ENCODE measurements around the gene TNFAIP2.
A peak's percentile ranks its signal among the peaks of the same experiment; 100 is the strongest.

The TNFAIP2 gene

GRCh38 chr14:103094406-103095209, 28.7 kb upstream of the TNFAIP2 start, which contains the start of gene EXOC3L4:
Gene EXOC3L4 (plus strand): TSS chr14:103094725. CDS start chr14:103100220, 5,495 bp downstream.
- no peak for DNase-seq

DNA sequence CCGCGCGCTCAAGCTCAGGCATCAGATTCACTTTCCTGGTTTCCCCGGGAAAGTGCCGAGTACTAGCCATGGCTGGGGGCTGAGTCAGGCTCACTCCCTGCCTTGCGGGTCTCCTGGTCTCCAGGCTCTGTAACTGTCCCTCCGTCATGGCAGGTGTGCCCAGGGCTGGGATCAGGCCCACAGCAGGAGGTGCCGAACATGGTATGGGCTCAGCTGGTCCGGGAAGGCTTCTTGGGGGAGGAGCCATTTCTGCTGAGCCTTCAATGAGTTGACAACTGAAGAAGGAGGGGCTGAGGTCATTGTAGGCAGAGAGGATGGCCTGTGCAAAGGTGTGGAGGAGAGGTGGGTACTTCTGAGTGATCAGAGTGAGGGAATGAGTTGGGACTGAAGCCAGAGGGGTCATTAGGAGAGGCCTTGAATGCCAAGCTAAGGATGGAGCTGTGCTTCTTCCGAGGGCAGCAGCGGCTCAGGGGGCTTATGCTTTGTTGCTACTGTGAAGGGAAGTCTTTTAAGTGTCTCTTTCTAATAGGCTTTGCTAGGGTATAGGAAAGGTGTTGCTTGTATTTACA, 28.0 kb upstream of the TNFAIP2 start:
- no peak for DNase-seq

GRCh38 chr14:103096387-103096786, 26.9 kb upstream of the TNFAIP2 start:
- DNase-seq = no peak

GRCh38 chr14:103097244-103097993, 25.8 kb upstream of the TNFAIP2 start:
- no peak for DNase-seq

DNA sequence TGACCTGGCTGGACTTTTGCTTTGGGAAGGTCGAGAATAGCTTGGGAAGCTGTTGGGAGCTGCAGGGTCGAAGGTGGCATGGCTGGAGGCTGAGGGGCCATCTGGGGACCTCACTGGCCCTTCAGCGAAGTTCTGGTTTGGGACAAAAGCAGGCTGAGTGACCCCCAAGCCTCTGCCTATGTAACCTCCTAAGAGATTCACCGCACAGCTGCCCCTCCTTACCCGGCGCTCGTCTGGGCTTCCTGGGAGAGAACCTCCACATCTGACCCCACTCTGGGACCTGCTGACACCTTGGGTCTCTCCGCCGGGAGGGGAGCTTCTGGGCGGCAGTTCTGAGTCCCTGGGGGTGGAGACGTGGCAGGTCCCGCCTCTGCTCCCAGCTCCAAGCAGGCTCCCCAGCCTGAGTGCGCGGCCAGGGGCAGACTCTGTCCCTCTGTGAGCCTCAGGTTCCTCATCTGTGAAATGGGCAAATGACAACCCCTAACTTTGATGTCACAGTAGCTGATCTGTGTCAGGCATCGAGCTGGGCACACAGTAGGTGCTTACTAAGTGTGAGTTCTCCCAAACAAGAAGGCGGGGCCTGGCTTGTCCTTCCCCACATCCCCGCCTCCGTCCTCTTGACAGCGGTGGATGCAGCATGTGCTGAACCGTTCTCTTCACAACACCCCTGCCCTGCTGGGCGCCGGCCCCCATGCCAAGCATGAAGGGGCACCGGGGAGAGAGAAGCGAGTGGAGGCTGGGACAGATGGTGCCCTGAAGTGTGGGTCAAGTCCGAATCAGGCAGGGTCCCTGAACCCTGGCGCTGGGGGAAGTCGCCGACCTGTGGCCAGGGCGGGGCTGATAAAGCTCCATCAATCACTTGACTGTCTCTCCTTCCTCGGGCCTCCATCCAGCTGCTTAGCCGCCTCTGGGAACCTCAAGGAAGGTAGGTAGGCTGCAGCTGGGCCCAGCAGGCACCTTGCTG, 25.0 kb upstream of the TNFAIP2 start:
- DNase-seq = no peak

DNA sequence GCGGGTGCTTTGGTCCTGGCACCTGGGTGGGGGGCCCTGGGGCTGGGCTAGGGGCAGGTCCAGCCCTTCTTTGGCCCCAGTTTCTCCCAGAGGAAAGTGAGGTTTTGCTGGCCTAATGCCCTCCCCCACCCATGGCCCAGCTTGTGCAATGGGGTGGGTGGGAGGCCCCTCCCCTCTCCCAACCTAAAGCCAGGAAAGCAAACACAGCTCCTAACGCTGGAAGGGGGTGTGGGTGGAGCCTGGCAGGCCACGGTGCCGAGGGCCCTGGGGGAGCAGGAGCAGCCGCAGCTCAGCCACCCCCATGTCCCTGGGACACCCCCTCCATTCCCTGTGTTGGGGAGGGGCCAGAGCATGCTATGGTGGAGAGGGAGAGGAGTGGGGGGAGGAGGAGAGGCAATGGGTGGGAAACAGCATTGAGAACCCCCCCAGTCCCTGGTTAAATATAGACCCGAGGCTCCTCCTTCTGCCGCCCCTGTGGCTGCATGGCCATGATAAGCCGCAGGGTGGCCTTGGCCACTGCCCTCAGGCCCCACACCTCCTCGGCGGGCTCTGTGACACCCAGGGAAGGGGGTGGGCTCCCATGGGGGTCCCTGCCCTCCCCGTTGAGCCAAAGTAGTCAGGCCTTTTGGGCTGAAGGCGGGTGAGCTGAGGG, 24.1 kb upstream of the TNFAIP2 start:
- no peak for DNase-seq

GRCh38 chr14:103099733-103100280, 23.5 kb upstream of the TNFAIP2 start:
- no peak for DNase-seq

DNA sequence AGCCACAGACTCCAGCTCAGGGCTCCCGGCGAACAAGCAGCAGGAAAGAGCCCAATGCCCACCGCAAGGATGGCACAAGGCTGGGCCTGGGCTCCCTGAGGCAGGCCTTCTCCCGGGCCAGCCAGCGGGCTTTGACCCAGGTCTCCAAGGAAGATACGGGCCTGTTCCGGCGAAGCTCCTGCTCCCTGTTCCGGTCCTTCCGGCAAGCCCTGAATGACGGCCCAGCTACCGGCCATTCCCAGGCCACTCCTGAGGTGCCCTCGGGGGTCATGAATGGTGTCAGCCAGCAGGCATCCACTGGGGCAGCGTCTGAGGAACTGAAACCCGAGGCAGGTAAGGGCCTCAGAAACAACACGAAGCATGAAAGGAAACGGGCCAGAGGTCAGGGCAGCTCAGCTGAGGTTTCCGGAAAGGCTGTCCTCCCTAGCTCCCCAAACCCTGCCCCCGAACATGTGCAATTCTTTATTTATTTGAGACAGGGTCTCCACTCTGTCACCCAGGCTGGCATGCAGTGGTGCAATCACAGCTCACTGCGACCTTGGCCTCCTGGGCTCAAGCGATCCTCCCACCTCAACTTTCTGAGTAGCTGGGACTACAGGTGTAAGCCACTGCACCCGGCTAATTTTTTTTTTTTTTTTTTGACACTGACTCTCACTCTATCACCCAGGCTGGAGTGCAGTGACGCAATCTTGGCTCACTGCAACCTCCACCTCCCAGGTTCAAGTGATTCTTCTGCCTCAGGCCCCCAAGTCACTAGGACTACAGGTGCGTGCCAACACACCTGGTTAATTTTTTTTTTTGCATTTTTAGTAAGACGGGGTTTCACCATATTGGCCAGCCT, 22.8 kb upstream of the TNFAIP2 start:
- DNase-seq = no peak

- no peak for DNase-seq
These were observed 21.9 kb upstream of the TNFAIP2 start for GRCh38 chr14:103101257-103101962.

DNA sequence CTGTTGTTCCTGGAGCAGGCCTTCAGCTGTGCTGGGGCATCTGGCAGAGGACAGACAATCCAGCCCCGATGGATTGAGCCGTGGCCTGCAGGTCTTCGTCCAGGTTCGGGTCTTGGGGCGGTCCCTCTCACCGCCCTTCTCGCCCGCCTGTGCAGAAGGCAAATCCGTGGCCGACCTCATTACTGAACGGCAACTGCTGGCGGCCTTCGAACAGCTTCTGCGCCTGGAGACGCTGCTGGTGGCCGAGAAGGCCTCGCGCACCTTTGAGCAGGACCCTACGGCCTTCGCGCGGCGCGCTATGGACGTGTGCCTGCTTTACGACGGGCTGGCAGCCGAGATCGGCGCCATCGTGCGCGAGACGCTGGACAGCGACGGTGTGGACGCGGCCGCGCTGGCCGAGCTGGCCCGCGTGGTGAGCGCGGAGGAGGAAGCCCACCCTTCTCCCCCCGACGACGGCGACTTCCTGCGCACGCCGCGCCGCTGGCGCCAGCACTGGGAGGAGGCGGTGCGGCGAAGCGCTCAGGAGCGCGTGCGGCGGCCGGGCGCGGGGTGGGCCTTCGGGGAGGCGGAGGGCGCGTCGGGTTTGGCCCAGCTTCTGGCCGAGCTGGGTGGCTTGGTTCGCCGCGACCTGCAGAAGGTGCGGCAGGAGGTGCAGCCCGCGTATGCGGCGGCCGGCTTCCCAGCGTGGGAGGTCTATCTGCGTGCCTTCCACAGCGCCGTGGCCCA, 21.1 kb upstream of the TNFAIP2 start:
- DNase-seq = no peak

DNA sequence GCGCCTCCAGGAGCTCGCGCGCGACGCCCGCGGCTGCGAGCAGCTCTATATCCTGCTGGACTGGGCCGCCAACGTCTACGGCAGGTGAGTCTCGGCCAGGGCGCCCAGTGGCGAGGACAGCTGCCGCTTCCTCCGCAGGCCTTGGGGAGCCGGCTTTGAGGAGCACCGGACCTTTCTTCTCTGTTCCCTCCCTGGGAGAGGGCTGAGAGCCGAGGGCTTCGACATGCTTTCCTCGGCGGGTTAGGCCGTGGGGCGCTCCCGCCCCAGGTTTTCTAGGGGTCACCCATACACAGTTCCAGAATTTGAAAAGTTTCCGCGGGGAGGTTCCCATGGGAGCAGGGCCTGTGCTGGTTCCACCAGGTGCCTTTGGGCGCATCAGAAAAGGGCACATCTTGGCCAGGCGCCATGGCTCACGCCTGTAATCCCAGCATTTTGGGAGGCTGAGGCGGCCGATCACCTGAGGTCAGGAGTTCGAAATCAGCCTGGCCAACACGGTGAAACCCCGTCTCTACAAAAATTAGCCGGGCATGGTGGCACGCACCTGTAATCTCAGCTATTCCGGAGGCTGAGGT, 20.5 kb upstream of the TNFAIP2 start:
- no peak for DNase-seq

- DNase-seq = peak; percentile 60
These were observed 19.5 kb upstream of the TNFAIP2 start for GRCh38 chr14:103103461-103104388.

- DNase-seq = no peak
These were observed 18.9 kb upstream of the TNFAIP2 start for GRCh38 chr14:103104389-103104653.

GRCh38 chr14:103104654-103105452, 18.4 kb upstream of the TNFAIP2 start:
- peak; percentile 76 for DNase-seq

DNA sequence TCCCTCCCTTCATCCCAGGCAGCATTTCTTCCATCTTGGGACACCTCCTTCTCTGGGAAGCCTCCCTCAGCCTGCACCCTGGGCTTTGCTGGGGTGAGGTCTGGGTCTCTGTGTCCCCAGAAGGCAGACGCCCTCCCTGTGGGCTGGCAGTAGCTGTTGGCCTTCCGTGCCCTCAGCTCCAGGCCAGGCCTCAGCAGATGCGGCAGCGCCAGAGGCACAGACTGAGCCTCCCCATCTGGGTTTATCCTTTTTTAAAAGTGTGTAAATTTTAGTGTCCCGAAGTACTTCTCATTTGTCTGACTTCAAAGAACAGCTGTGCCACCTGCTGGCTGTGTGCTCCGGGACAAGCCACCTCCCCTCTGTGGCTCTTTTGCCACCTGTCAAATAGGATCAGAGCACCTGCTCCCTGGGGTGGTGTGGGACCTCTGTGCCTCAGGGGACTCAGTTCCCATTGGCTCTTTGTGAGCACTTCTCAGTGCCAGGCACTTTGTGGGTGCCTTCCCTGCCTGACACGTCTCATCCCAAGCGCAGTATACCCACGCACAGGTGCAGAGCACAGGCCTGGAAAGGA, 17.6 kb upstream of the TNFAIP2 start:
- DNase-seq = peak; percentile 80

- DNase-seq = no peak
These were observed 15.8 kb upstream of the TNFAIP2 start for GRCh38 chr14:103107455-103107854.

Measured in NCI-H510A treated with DMSO at 0.1 percent for 48 hours (cell line).